COLO829 (cell line): ENCODE measurements around the gene ADAMTS5.

Source experiments
- DNase-seq: peaks from one replicate; pipeline ENCODE4 v3.0.0; 2012; ENCODE audit warnings: low spot score

ADAMTS5 gene

GRCh38 chr21:26887251-26887650 is 79.6 kb downstream of the ADAMTS5 start:
- no peak for DNase-seq

GRCh38 chr21:26884436-26884835 is 82.5 kb downstream of the ADAMTS5 start:
- DNase-seq: no peak

DNA sequence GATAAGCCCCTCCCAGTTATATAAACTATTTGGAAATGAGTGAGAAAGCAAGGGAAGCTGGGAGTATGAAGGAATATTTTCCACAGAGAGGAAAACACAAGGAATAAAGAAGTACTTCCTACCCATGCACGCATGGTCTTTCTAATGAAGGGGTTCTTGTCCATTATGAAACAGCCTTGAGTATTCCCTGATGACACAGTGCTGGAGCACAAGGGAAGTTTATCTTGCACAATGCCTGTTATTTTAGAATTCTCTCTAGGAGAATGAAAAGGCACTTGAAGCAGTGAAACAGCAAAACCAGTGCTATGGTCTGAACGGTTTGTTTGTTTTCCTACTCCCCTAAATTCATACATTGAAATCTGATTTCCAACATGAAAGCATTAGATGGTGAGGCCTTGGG is 83.1 kb downstream of the ADAMTS5 start:
- peak; percentile 35 for DNase-seq

GRCh38 chr21:26881504-26882228 is 85.2 kb downstream of the ADAMTS5 start:
- peak; percentile 19 for DNase-seq

- no peak for DNase-seq
Measured at GRCh38 chr21:26877018-26877417, 89.9 kb downstream of the ADAMTS5 start.

DNA sequence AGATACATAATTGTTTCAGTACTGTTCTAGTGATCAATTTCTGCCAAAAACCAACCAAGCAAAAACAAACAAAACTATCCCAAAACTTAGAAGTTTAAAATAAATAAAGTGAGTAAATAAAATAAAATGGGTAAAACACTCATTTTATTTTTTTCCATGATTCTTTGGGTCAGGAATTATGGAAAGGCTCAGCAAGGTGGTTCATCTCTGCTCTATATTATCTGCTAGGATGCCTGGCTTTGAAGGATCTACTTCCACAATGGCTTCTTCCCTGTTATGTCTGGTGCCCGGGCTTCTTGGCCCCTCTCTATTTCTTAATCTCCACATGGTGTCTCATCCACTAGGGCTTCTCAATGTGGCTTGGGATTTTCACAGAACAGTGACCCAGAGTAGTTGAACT is 92.5 kb downstream of the ADAMTS5 start:
- no peak for DNase-seq
